ENCODE results near the gene BIN1.
"Not testable (repeated sequence)": the region's sequence is repeated elsewhere in the genome, so short reads cannot be mapped to it uniquely, and the experiment has no call there.

The BIN1 gene

DNA sequence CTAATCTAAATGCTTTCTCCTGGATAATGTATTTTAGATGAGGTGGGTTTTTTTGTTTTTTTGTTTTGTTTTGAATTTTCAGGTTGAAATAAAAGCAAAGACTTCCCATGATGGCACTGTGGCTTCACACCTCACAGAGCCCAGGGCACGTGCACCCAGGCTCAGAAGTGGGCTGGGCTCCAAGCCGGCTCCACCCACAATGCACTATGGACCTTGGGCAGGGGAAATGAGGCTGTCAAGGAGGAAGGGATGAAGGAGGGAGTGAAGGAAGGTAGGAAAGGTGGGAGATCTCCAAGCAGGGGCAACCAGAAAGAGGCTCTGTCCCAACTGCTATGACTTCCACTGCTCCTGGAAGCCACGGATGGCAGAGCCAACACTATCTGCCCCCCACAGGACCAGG, 60.4 kb downstream of the BIN1 start:
- DNase-seq (ENCODE audit: low read depth) = no peak

- DNase-seq (ENCODE audit: low read depth) = no peak
Measured at GRCh38 chr2:127045792-127046501, 61.0 kb downstream of the BIN1 start.

DNA sequence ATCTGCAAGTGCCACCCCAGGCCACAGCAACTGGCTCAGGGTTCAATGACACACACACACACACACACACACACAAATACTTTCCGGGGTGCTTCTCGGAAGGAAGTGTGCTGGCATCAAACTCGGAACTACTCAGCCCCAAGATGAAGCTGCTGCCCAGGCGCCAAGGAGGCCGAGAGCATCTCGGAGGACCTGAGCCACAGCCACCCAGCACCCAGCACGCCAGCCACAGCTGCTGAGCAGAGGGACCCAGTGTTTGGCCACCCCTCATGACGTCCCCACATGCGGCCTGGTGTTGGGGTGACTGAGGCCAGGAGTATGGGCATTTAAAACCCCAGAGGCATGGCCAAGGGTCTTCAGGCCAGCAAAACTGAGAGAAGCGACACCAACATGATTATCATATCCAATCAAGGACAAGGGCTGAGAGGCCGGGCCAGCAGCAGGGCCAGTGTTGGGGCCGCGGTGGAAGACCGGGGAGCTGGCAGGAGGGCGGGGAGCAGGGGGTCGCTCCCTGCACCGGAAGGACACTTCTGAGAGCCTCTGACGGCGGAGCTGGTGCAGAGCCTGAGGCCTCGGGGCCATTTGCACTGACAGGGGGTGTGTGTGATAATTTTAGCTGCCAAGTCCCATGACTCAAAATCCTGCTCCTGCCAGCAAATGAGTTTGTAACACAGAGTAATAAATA, 61.8 kb downstream of the BIN1 start:
- DNase-seq (ENCODE audit: low read depth) = no peak

- no peak for DNase-seq (ENCODE audit: low read depth)
Measured at GRCh38 chr2:127044165-127044718, 62.7 kb downstream of the BIN1 start.

GRCh38 chr2:127043367-127044164, 63.4 kb downstream of the BIN1 start:
- DNase-seq (ENCODE audit: low read depth) = no peak

DNA sequence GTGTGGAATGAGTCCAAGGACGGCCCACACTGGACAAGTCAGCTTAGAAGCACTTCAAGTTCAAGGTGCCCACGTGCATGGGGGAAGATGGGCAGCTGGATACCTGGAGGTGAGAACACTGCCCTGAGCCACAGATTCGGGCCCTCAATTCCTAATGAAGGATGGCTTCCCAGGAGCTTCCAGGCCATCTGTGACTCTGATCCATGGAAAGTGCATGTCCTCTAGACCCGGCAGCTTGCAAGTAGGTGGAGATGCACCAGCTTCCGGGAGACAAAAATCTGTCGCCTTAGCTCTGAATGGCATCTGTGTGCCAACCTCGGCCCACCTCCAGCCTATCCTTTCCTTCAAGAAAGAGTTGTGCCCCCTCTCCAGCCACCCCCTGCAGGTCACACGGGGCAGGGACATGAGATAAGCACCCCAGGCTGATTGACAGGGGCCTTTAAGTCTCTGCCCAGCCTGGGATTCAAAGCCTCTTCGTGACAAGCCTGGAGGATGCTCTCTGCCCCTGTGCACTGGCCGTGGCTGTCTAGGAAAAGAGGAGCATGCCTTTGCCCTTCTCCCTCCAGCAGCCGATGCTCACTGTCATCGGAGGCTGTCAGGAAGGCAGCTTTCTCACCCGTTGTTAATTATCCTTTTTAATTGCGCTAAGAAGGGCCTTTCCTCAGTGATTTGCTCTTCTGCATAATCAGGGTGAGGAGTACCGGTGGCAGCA, 65.5 kb downstream of the BIN1 start:
- no peak for DNase-seq (ENCODE audit: low read depth)

GRCh38 chr2:127040169-127040568, 66.8 kb downstream of the BIN1 start:
- DNase-seq (ENCODE audit: low read depth) = no peak

DNA sequence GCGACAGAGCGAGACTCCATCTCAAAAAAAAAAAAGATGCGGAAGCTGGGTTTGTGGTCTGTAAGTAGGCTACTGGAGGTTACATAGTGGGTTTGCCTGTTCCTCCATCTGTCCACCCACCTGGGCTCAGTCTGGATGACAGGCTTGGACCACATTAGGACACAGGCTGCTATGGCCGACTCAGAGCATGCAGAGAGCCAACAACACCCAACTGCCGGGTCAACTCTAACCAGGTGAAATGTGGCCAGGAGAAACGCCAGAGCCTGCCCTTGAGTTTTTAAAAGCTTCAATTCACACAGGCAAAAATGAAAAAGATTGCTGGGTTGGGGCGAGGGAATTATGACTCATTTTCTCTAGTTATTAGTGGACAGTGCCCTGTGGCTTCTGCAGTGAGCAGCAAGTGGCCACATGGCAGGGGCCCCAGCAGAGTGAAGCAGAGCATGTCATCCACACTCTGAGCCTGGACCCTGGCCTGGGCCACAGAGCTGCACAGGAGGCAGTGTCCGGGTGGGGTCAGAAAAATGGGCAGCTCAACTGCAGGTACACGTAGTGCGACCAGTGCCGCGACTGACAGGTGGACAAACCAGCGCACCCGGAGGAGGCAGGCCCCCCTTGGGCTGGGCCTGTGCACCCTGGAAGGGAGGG, 67.4 kb downstream of the BIN1 start:
- DNase-seq (ENCODE audit: low read depth) = no peak

DNA sequence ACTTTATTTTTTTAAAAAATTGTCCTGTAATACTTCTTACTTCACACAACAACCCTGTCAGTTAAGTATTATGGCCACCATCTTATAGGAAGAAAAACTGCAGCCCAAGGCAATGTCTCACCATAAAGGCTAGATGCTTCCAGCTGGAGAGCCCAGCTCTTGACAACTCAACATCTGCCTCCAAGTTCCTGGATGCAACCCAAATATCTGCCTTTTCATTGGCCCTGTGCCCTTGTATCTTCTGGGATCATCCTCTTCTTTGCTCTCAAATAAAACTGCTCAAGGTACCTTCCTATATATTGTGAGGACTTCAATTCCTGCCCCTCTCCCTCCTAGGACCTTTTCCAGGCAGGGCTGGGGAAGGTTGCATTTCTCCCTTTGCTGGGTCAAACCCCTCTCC, 69.5 kb downstream of the BIN1 start:
- DNase-seq (ENCODE audit: low read depth) = no peak

GRCh38 chr2:127034883-127035611, 71.9 kb downstream of the BIN1 start:
- DNase-seq (ENCODE audit: low read depth) = no peak

- no peak for DNase-seq (ENCODE audit: low read depth)
Measured at GRCh38 chr2:127034051-127034450, 72.9 kb downstream of the BIN1 start.

GRCh38 chr2:127032621-127033020, 74.3 kb downstream of the BIN1 start:
- DNase-seq (ENCODE audit: low read depth) = peak; percentile 55

- peak; percentile 79 for DNase-seq (ENCODE audit: low read depth)
Measured at GRCh38 chr2:127029350-127030051, 77.5 kb downstream of the BIN1 start.

- DNase-seq (ENCODE audit: low read depth) = not testable (repeated sequence)
Measured at GRCh38 chr2:127028745-127029144, 78.2 kb downstream of the BIN1 start.

GRCh38 chr2:127027715-127028114, 79.2 kb downstream of the BIN1 start:
- DNase-seq (ENCODE audit: low read depth) = no peak

DNA sequence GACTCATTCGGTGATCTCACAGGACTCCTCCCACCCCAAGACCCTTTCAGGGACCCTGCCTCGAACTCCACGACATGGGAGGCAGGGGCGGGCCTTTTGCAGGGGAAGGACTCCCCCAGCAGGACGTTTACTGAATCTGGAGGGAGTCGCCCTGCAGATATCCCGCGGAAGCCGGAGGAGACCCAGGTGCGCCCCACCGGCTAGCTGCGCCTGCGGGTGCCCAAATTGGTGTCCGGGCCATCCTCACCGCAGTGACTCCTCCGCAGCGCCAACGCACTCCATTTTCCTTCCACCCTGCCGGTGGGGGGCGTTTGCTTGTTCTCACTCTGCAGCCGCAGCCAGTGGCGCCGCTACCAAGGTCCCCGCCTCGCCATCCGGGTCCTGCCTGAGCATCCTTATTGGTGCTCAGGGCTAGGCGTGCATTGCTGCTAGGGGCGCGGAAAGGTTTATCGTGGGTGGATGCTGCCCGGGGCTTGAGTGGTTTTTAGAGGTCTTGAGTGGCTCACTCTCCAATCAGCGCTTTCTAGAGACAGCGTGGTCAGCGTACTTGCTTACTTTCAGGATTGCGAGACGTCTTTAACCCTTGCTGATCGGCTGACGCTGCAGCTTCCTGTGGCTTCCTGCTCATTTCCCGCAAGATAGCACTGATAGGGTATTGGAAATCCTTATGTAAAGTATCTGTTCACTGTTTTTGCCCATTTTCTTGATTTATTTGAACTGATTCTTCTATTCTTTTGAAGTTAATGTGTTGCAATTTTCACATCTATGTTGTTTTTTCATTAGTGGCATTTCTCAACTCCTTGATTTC, 81.4 kb downstream of the BIN1 start:
- peak; percentile 99 for DNase-seq (ENCODE audit: low read depth)

DNA sequence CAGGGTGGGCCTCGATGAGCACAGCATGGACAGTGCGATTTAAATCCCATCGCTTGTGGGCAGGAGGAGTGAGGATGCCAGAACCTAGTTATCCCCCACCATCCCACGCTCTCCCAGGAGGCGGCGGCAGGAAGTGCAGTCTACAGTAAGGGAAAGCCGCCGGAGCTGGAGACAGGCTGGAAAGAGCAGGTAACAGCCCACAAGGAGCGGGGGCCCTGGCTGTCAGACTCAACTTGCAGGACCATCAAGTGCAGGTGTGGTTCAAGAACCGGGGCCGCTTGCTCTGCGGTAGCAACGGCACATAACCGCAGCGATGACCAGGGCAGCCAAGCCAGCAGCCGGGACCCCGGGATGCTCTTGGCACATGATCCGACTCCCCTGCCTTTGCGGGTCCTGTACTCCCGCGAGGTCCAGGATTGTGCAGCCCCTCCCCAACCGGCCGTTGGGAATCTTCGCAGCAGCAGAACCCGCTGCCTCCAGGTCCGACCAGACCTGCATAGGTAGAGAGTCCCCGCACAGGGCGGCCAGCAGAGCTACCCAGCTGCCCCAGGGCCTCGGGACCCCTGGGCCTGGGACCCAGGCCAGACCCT, 82.1 kb downstream of the BIN1 start:
- DNase-seq (ENCODE audit: low read depth) = peak; percentile 59

DNA sequence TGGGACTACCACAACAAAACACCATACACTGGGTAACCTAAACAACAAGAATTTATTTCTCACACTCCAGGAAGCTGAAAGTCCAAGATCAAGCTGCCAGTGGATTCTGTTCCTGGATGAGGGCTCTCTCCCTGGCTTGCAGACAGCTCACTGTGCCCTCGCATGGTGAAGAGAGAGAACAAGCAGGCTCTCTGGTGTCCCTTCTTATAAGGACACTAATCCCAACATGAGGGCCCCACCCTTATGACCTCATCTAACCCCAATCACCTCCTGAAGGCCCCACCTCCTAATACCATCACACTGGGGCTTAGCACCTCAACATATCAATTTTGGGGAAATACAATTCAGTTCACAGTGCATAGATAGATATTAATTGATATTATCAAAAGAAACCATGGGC, 83.5 kb downstream of the BIN1 start:
- DNase-seq (ENCODE audit: low read depth) = no peak

GRCh38 chr2:127022817-127023216, 84.1 kb downstream of the BIN1 start:
- no peak for DNase-seq (ENCODE audit: low read depth)

All from iris pigment epithelial cell (primary cell).